Bronchus fibroblast of lung (primary cell): ENCODE results near the gene TSEN34. TPM values are rescaled to one million over a fixed set of nuclear protein-coding genes. Genes with fewer than 3 reads are reported as not detected.

Experiments
- total RNA-seq: library from RNA; depleted of rRNA; stranded (reverse); fragments of >200 nt; gene quantifications from 2 replicates; pipeline ENCODE4 v1.2.3, GENCODE V29; 2015

The TSEN34 gene
- total RNA-seq = 90.8 and 109 TPM in 2 replicates

GRCh38 chr19:54191011-54191810 lies at the start of gene TSEN34:
Gene TSEN34 (plus strand): TSS chr19:54191308. CDS start chr19:54191365, 57 bp downstream.

DNA sequence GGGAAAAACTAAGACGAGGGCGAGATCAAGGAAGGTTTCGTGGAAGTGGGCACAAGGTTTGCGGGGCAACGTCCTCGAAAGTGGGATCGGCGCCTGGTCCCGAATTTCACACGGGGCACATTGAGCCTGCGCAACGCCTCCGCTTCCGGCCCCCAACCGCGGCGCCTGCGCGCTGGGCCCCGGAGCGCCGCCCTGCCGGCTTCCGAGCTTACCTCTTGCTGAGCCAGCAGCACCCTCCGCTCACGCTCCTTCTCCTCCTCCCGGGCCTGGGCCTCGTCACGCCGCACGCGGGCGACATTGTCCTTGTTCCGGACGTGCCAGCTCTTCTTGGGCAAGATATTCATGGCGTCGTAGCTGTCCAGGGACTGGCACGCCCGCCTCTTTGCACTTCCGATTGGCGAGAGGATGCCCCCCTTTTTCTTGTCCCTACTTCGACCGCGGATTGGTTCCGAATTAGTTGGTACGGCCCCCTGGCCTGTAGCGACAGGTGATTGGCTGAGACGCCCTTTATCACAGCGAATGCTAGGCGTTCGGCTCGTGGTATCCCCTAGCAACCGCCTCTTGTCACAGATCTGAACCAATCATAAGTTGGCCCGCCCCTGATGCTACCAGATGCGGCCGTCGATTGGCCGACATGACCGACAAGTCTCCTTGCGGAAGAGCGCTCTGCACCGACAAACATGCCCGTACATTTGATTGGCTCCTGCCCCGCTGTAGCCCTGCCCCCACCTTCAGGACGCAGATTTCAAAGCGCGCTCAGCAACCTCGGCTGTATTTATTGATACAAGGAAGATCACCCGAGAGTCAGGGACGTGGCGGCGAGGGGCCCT lies 31.5 kb upstream of the TSEN34 start, which contains the start of gene LENG1:
LENG1 (minus strand) TSS at position 370 of the 830 bp plus-strand sequence; CDS start at position 344, 26 bp downstream.

GRCh38 chr19:54172471-54173358 lies 18.4 kb upstream of the TSEN34 start, which contains the start of gene TMC4:
Gene TMC4 (minus strand): TSS chr19:54173160. CDS start chr19:54173117, 43 bp downstream.

DNA sequence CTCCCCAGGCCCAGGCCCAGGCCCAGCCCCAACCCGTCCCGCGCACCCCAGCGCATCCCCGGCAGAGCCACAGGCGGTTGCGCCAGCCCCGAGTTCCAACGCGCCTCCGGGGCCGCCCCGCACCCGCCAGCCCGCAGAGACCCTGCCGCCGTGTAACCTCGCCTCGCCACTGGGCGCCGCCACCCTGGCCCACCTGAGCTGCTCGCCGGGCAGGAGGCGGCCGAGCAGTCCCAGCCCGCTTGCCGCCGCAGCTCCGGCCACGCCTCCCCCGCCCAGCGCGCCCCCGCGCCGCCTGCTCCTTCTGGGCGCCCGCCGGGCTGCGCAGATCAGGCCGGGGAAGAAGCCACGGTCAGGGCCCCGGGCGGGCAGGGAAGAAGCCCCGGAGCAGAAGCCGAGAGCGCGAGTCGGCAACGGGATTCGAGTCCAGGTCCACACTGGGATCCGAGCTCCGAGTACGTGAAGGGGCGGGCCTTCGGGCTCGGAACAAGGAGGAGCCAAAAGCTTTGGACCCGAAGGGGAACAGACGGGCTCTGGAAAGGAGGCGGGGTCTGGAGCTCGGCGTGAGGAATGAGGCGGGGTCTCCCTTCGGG lies 1.9 kb upstream of the TSEN34 start, which contains the start of gene MBOAT7:
MBOAT7 (minus strand) TSS at position 436 of the 590 bp plus-strand sequence. CDS start 1,072 bp downstream, outside the sequence.

GRCh38 chr19:54222474-54223276 lies 31.6 kb downstream of the TSEN34 start, which contains the start of gene LILRB3:
Gene LILRB3 (minus strand): TSS chr19:54223007. CDS start chr19:54222976, 31 bp downstream.

DNA sequence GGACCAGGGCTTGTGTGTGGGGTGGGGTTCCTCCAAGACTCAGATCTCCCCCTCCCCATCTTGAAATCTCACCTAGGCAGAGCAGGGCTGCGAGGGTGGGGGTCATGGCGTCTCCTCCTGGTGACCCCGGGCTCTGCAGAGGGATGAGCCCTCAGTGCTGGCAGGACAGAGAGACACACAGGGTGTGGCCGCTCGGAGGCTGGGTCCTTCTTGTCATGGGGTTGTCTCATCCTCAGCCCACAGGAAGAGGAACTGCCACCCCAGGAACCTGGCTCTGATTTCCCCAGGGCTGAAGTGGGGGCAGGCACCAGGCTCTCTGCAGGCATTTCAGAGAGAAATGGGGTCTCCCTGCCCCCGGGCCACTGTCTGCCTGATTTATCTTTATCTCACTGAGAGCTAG lies 51.5 kb downstream of the TSEN34 start, which contains the start of gene LILRA6:
LILRA6 (minus strand) TSS at position 145 of the 400 bp plus-strand sequence.

Other genes starting within 250 kb of the TSEN34 start
- gene CACNG8, start 228.4 kb upstream of the TSEN34 start, total RNA-seq = under 0.01 TPM in 1 of 2 replicates, not detected in the other
- not detected in 2 replicates for gene CACNG6, start 199.7 kb upstream of the TSEN34 start, total RNA-seq
- not detected in 2 replicates for gene VSTM1, start 127.4 kb upstream of the TSEN34 start, total RNA-seq
- gene TARM1, start 109.9 kb upstream of the TSEN34 start, total RNA-seq = not detected in 2 replicates
- under 0.01 TPM in 1 of 2 replicates, not detected in the other for gene OSCAR, start 90.5 kb upstream of the TSEN34 start, total RNA-seq
- gene NDUFA3, start 88.5 kb upstream of the TSEN34 start, total RNA-seq = 35.5 and 59.8 TPM in 2 replicates
- 21.9 and 22.0 TPM in 2 replicates for gene TFPT, start 75.7 kb upstream of the TSEN34 start, total RNA-seq
- 72.0 and 83.4 TPM in 2 replicates for gene PRPF31, start 75.6 kb upstream of the TSEN34 start, total RNA-seq
- 13.3 and 19.5 TPM in 2 replicates for gene CNOT3, start 53.5 kb upstream of the TSEN34 start, total RNA-seq
- 6.1 and 9.4 TPM in 2 replicates for gene LENG1, start 31.6 kb upstream of the TSEN34 start, total RNA-seq
- gene TMC4, start 18.1 kb upstream of the TSEN34 start, total RNA-seq = 0.17 and 0.45 TPM in 2 replicates
- gene MBOAT7, start 1.7 kb upstream of the TSEN34 start, total RNA-seq = 79.2 and 85.3 TPM in 2 replicates
- gene RPS9, start 9.6 kb downstream of the TSEN34 start, total RNA-seq = 2,612 and 2,869 TPM in 2 replicates
- not detected in 2 replicates for gene LILRB3, start 31.7 kb downstream of the TSEN34 start, total RNA-seq
- gene LILRA6, start 51.5 kb downstream of the TSEN34 start, total RNA-seq = not detected in 2 replicates
- not detected in 2 replicates for gene LILRB5, start 66.0 kb downstream of the TSEN34 start, total RNA-seq
- gene LILRB2, start 89.8 kb downstream of the TSEN34 start, total RNA-seq = not detected in 2 replicates
- not detected in 2 replicates for gene LILRA5, start 121.9 kb downstream of the TSEN34 start, total RNA-seq
- gene LILRA4, start 147.9 kb downstream of the TSEN34 start, total RNA-seq = not detected in 2 replicates
- not detected in 2 replicates for gene LAIR1, start 173.6 kb downstream of the TSEN34 start, total RNA-seq
- not detected in 2 replicates for gene TTYH1, start 224.2 kb downstream of the TSEN34 start, total RNA-seq